GM18861 (cell line): ENCODE data around the gene GPR137.

Experiments used
- ATAC-seq: cut with Tn5 transposase; IDR thresholded peaks from one replicate; pipeline ENCODE4 v1.9.1; 2021; ENCODE audit not compliant: unreplicated experiment

GPR137 gene

GRCh38 chr11:64263021-64263946 is 22.4 kb upstream of the GPR137 start:
- ATAC-seq, result no peak

GRCh38 chr11:64263947-64264317 is 21.7 kb upstream of the GPR137 start:
- no peak for ATAC-seq

- no peak for ATAC-seq
Measured at GRCh38 chr11:64264371-64264852, 21.2 kb upstream of the GPR137 start.

GRCh38 chr11:64265176-64266160 is 20.2 kb upstream of the GPR137 start:
- no peak for ATAC-seq

GRCh38 chr11:64266339-64266738 is 19.3 kb upstream of the GPR137 start:
- ATAC-seq, result no peak

- ATAC-seq, result no peak
Measured at GRCh38 chr11:64267207-64267945, 18.3 kb upstream of the GPR137 start.

GRCh38 chr11:64268025-64268892 is 17.4 kb upstream of the GPR137 start:
- ATAC-seq, result no peak

GRCh38 chr11:64268893-64269539 is 16.6 kb upstream of the GPR137 start:
- peak; percentile 17 for ATAC-seq

GRCh38 chr11:64269540-64270220 is 16.0 kb upstream of the GPR137 start:
- peak; percentile 50 for ATAC-seq

GRCh38 chr11:64275031-64275800 is 10.4 kb upstream of the GPR137 start:
- ATAC-seq, result no peak

GRCh38 chr11:64275841-64276240 is 9.8 kb upstream of the GPR137 start:
- ATAC-seq, result no peak

- ATAC-seq, result no peak
Measured at GRCh38 chr11:64276653-64277431, 8.8 kb upstream of the GPR137 start.

- no peak for ATAC-seq
Measured at GRCh38 chr11:64278576-64279190, 7.0 kb upstream of the GPR137 start.

- ATAC-seq, result no peak
Measured at GRCh38 chr11:64281957-64282770, 3.5 kb upstream of the GPR137 start.

- ATAC-seq, result no peak
Measured at GRCh38 chr11:64283092-64283491, 2.6 kb upstream of the GPR137 start.
